SK-N-SH (cell line): ENCODE measurements around the gene GDPD5.

Experiments used
- CTCF ChIP-seq: fragments of 200-600 bp; sonication (generic); IDR thresholded peaks from 2 replicates; pipeline ENCODE4 v1.6.1; 2017; ENCODE audit warnings: antibody characterized with exemption, mild to moderate bottlenecking, moderate library complexity
- EP300 ChIP-seq, 2 experiments: IDR thresholded peaks; 2 replicates each; pipeline versions ENCODE4 v1.4.0 to v1.6.1; 2012; ENCODE audit warnings: borderline replicate concordance in 1 of 2, low read depth in 1 of 2, low read length in 1 of 2
- EZH2phosphoT487 ChIP-seq: fragments of 200-600 bp; sonication (generic); IDR thresholded peaks from 2 replicates; pipeline ENCODE4 v1.6.1; 2017; ENCODE audit warnings: low read depth, mixed run types, mild to moderate bottlenecking, antibody characterized with exemption, moderate library complexity, borderline replicate concordance
- FOXJ3 ChIP-seq: sonication (generic); formaldehyde crosslinking; IDR thresholded peaks from 2 replicates; pipeline ENCODE4 v1.5.1; 2020; ENCODE audit warnings: mild to moderate bottlenecking, missing genetic modification reagents
- FOXM1 ChIP-seq: IDR thresholded peaks from 2 replicates; pipeline ENCODE4 v1.4.0; 2012; ENCODE audit warnings: low read depth, mild to moderate bottlenecking
- JUND ChIP-seq: IDR thresholded peaks from 2 replicates; pipeline ENCODE4 v1.4.0; 2012
- MXI1 ChIP-seq: IDR thresholded peaks from 2 replicates; pipeline ENCODE4 v1.6.1; 2012; ENCODE audit warnings: mild to moderate bottlenecking, low read depth, low read length, improper control_type of control experiment
- PBX3 ChIP-seq: IDR thresholded peaks from 2 replicates; pipeline ENCODE4; 2012
- POLR2AphosphoS5 ChIP-seq: IDR thresholded peaks from 2 replicates; pipeline ENCODE4 v1.6.1; 2012; ENCODE audit warnings: low read depth, low read length
- RAD21 ChIP-seq: IDR thresholded peaks from 2 replicates; pipeline ENCODE4 v1.6.1; 2012; ENCODE audit warnings: mild to moderate bottlenecking, low read length
- SIN3A ChIP-seq: IDR thresholded peaks from 2 replicates; pipeline ENCODE4 v1.6.1; 2012; ENCODE audit warnings: low read depth, mild to moderate bottlenecking, low read length, moderate library complexity, borderline replicate concordance
- TAF1 ChIP-seq: IDR thresholded peaks from 2 replicates; pipeline ENCODE4 v1.6.1; 2012; ENCODE audit warnings: low read depth, mild to moderate bottlenecking, low read length, moderate library complexity, borderline replicate concordance
- TEAD4 ChIP-seq: IDR thresholded peaks from 2 replicates; pipeline ENCODE4 v1.4.0; 2012; ENCODE audit warnings: mild to moderate bottlenecking, borderline replicate concordance; ENCODE audit not compliant: insufficient read depth
- YY1 ChIP-seq: IDR thresholded peaks from 2 replicates; pipeline ENCODE4 v1.4.0; 2012; ENCODE audit warnings: low read depth, mild to moderate bottlenecking

- no peak for TF ChIP-seq CTCF
- TF ChIP-seq FOXJ3: no peak
- no peak for TF ChIP-seq TAF1
- no peak for TF ChIP-seq RAD21
- no peak for TF ChIP-seq EP300 (IDR thresholded peaks at IDR 0.05; ENCODE audit: borderline replicate concordance in 1 of 2, low read depth in 1 of 2, low read length in 1 of 2)
- no peak for TF ChIP-seq YY1
- TF ChIP-seq PBX3: 0 out of 2 replicates have a peak, but pooled peaks have one; percentile 9
- no peak for TF ChIP-seq POLR2AphosphoS5
- no peak for TF ChIP-seq MXI1
- TF ChIP-seq EZH2phosphoT487: no peak
- TF ChIP-seq TEAD4: no peak
- TF ChIP-seq FOXM1: no peak
- TF ChIP-seq JUND: peak; percentile 52; the same call in 1 of the 2 replicates
- TF ChIP-seq SIN3A: no peak
Observed at GRCh38 chr11:75565221-75565814, 39.6 kb upstream of the GDPD5 start.
